Measurements from ENCODE around the gene C1R.

GRCh38 chr12:7118881-7119280 is 26.6 kb upstream of the C1R start:
- TF ChIP-seq POLR2A (IDR thresholded peaks at IDR 0.05) (no peak), POLR2AphosphoS5 (IDR thresholded peaks at IDR 0.05) (no peak), CTCF (IDR thresholded peaks at IDR 0.05 in 8 of 11, conservative IDR thresholded peaks at IDR 0.05 in 3 of 11) (no peak)
